ENCODE data around the gene PTP4A2. TPM values are rescaled to one million over a fixed set of nuclear protein-coding genes. Genes with fewer than 3 reads are reported as not detected.
A peak's percentile ranks its signal among the peaks of the same experiment; 100 is the strongest.
"Not testable (repeated sequence)": the region's sequence is repeated elsewhere in the genome, so short reads cannot be mapped to it uniquely, and the experiment has no call there.

The PTP4A2 gene
- total RNA-seq, 4 donors from 2014 or later, result 294 to 522 (median 353) TPM

DNA sequence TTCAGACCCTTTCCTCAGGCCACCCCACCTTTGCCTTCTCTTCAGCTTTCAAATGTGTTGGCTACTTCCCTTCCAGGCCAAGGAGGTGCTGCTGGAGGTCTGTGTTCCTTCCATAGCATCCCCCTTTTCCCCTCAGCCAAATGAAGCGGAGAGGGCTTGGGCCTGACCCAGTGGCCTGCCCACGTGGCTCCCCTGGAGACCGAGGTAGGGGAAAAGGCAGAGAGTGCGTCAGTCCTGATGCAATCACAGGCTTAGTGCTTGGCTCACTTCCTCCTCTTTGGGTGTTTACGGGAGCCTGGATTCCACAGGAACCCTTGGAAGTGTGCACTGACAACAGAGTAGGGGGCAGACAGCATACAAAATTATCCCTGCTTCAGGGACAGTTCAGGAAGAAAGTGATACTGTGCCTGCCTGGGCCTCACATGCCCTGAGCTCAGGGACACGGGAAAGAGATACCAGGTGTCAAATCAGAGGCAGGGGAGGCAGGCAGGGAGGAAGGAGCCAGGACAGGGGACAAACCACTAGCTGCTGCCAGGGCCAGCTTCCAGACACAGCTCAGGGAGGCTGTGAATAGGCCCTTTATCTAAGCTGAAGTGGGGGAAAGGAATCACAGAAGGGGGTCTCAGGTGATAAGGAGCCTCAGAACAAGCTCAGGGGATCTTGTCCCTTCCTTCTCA, 16.6 kb upstream of the PTP4A2 start:
- intact Hi-C loops (cut with DNase I; ENCODE audit: low total_unique reads), result loop anchor here (2.0 to 10.0 kb wide), 2 partner anchors 16 to 310 kb away; partner anchors contain the start of genes PEF1 and PTP4A2

DNA sequence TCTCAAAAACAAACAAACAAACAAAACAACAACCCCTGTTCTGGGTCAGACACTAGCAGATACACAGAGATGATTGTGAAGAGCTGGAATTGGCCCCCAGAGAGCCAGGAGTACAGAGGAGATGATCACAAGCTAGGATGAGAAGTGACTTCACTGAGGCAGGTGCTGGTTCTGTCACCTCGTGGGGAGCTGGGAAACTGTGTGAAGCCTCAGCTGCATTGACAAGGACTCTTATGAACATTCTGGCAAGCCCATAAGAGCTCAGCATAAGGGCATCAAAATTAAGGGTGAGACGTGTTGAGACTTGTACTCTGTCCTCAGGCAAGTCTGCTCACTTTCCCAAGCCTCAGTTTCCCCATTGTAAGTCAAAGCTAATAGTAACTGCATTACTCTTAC, 14.7 kb upstream of the PTP4A2 start:
- no peaks in the 10 kb centered on the region for H3K27me3 ChIP-seq
- TF ChIP-seq, protein P1, sequence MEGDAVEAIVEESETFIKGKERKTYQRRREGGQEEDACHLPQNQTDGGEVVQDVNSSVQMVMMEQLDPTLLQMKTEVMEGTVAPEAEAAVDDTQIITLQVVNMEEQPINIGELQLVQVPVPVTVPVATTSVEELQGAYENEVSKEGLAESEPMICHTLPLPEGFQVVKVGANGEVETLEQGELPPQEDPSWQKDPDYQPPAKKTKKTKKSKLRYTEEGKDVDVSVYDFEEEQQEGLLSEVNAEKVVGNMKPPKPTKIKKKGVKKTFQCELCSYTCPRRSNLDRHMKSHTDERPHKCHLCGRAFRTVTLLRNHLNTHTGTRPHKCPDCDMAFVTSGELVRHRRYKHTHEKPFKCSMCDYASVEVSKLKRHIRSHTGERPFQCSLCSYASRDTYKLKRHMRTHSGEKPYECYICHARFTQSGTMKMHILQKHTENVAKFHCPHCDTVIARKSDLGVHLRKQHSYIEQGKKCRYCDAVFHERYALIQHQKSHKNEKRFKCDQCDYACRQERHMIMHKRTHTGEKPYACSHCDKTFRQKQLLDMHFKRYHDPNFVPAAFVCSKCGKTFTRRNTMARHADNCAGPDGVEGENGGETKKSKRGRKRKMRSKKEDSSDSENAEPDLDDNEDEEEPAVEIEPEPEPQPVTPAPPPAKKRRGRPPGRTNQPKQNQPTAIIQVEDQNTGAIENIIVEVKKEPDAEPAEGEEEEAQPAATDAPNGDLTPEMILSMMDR (IDR thresholded peaks at IDR 0.05 in 4 of 5, conservative IDR thresholded peaks at IDR 0.05 in 1 of 5), result no peak
- no peak for TF ChIP-seq POLR2A (IDR thresholded peaks at IDR 0.05)
- H3K4me1 ChIP-seq, result peaks cover 45 to 46% of the 10 kb centered on the region in 2 donors
- H3K27ac ChIP-seq, result peak overlapping the region in 2 of 4 donors; percentile 94 to 99
- no peaks in the 10 kb centered on the region for H3K9me3 ChIP-seq
- no peak for DNase-seq
- H3K4me3 ChIP-seq, result no peak overlapping the region
- intact Hi-C loops (cut with DNase I; ENCODE audit: low total_unique reads) (loop anchor here (10.0 kb wide), 1 partner anchor 308 kb away; the partner anchor contains the start of gene PEF1), in situ Hi-C loops (cut with MboI; ENCODE audit: low sequenced_read_pairs in 4 of 4) (loop anchor here (25.0 kb wide), 2 partner anchors 141 to 291 kb away; partner anchors contain the start of gene SPOCD1 (in 1 of the 4))
- no peak for ATAC-seq
- H3K36me3 ChIP-seq, result no peaks in the 10 kb centered on the region

More for the DNA sequence above, 16.6 kb upstream of the PTP4A2 start:
- in situ Hi-C loops (cut with MboI; ENCODE audit: low sequenced_read_pairs in 4 of 4), result loop anchor here (25.0 kb wide), 2 partner anchors 142 to 292 kb away; partner anchors contain the start of gene SPOCD1 (in 1 of the 4)
- no peaks in the 10 kb centered on the region for H3K36me3 ChIP-seq
- H3K9me3 ChIP-seq, result no peaks in the 10 kb centered on the region
- peaks cover 50% of the 10 kb centered on the region in 2 donors for H3K4me1 ChIP-seq
- ATAC-seq (peak; percentile 87 to 88), DNase-seq (peak; percentile 87 to 94)
- H3K4me3 ChIP-seq, result peak overlapping the region in 2 of 4 donors; percentile 11 to 13
- H3K27ac ChIP-seq, result peak overlapping the region; percentile 92 to 99 (median 95)
- H3K27me3 ChIP-seq, result no peaks in the 10 kb centered on the region
- TF ChIP-seq, protein P1 (IDR thresholded peaks at IDR 0.05 in 4 of 5, conservative IDR thresholded peaks at IDR 0.05 in 1 of 5), result peak in 1 of 5 experiments; percentile 13
- TF ChIP-seq POLR2A (IDR thresholded peaks at IDR 0.05), result peak; percentile 44 to 74

DNA sequence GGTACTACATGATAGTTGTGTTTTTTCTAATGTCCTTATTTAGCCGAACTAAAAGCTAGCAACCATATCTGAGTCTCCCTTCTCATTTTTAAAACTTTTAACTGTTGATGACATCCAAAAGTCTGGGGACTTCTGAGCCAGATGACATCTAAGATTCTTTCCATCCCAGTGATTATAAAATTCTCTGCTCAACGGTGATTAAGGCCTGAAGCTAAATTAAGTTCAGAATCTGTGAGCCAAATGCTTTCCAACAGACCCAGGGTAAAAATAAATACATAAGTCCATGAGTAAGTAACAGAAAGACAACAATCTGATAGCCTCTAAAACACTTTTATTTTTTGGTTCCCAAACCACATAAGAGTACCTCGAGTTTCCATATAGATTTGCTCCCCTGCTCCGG, 13.1 kb upstream of the PTP4A2 start:
- peak overlapping the region; percentile 42 to 99 (median 64) for H3K27ac ChIP-seq
- no peaks in the 10 kb centered on the region for H3K9me3 ChIP-seq
- in situ Hi-C loops (cut with MboI; ENCODE audit: low sequenced_read_pairs in 4 of 4), result loop anchor here (25.0 kb wide), 2 partner anchors 139 to 289 kb away; partner anchors contain the start of gene SPOCD1 (in 1 of the 4)

DNA sequence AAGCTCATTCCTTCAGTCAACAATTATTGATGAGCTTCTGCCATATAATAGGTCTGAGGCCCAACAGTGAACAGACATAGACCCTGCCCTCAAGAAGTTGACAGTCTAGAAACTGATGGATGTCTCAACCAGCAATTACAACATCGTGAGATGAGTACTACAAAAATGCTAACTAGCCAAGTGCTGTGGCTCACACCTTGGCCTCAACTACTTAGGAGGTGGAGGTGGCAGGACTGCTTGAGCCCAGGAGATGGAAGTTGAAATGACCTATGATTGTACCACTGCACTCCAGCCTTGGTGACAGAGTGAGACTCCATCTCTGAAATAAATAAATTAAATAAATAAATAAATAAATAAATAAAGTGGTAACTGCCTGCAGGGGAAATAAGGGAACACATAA, 11.7 kb upstream of the PTP4A2 start:
- Histone ChIP-seq H3K36me3 (no peaks in the 10 kb centered on the region), H3K4me3 (no peak overlapping the region), H3K27ac (no peak overlapping the region), H3K9me3 (no peaks in the 10 kb centered on the region), H3K4me1 (peaks cover 25 to 32% of the 10 kb centered on the region in 2 donors), H3K27me3 (no peaks in the 10 kb centered on the region)
- in situ Hi-C loops (cut with MboI; ENCODE audit: low sequenced_read_pairs in 4 of 4) (loop anchor here (25.0 kb wide), 2 partner anchors 138 to 288 kb away; partner anchors contain the start of gene SPOCD1 (in 1 of the 4)), intact Hi-C loops (cut with DNase I; ENCODE audit: low total_unique reads) (loop anchor here (10.0 kb wide), 1 partner anchor 305 kb away; the partner anchor contains the start of gene PEF1)
- TF ChIP-seq, protein P1 (IDR thresholded peaks at IDR 0.05 in 4 of 5, conservative IDR thresholded peaks at IDR 0.05 in 1 of 5), result no peak
- TF ChIP-seq POLR2A (IDR thresholded peaks at IDR 0.05), result no peak
- no peak for ATAC-seq
- DNase-seq, result no peak

More for the DNA sequence above, 13.1 kb upstream of the PTP4A2 start:
- DNase-seq, result no peak
- intact Hi-C loops (cut with DNase I; ENCODE audit: low total_unique reads), result loop anchor here (10.0 kb wide), 1 partner anchor 306 kb away; the partner anchor contains the start of gene PEF1
- H3K4me3 ChIP-seq, result no peak overlapping the region
- H3K36me3 ChIP-seq, result no peaks in the 10 kb centered on the region
- no peaks in the 10 kb centered on the region for H3K27me3 ChIP-seq
- peaks cover 33 to 39% of the 10 kb centered on the region in 2 donors for H3K4me1 ChIP-seq
- no peak for ATAC-seq
- TF ChIP-seq, protein P1 (IDR thresholded peaks at IDR 0.05 in 4 of 5, conservative IDR thresholded peaks at IDR 0.05 in 1 of 5), result no peak

DNA sequence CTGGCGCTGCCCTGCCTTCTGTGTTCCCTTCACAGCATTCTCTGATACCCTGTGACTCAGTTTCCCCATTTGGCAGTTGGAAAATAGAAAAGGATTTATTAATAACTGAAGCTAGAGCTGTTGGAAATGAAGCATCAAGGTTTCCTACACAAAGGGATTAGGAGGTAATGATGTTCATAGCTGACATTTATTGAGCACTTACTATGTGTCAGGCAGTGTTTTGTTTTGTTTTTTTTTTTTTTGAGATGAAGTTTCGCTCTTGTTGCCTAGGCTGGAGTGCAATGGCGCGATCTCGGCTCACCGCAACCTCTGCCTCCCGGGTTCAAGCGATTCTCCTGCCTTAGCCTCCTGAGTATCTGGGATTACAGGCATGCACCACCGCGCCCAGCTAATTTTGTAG, 7.5 kb upstream of the PTP4A2 start:
- H3K27ac ChIP-seq, result peak overlapping the region; percentile 92 to 97 (median 95)

More for the DNA sequence above, 7.5 kb upstream of the PTP4A2 start:
- H3K9me3 ChIP-seq; ATAC-seq; H3K36me3 ChIP-seq; in situ Hi-C loops (cut with MboI; ENCODE audit: low sequenced_read_pairs in 4 of 4); H3K4me3 ChIP-seq; intact Hi-C loops (cut with DNase I; ENCODE audit: low total_unique reads); DNase-seq; H3K27me3 ChIP-seq: not testable (repeated sequence)
- peaks cover 8 to 14% of the 10 kb centered on the region in 2 donors for H3K4me1 ChIP-seq
